HT1080 (cell line): Measurements from ENCODE around the gene KIAA1614. TPM values are rescaled to one million over a fixed set of nuclear protein-coding genes. Genes with fewer than 3 reads are reported as not detected.

ENCODE experiments used
- DNase-seq: peaks from one replicate; pipeline ENCODE4 v3.0.0-alpha.2; 2015; ENCODE audit warnings: low read depth
- total RNA-seq: library from RNA; depleted of rRNA; stranded (reverse); fragments of >200 nt; shearing (Covaris generic); gene quantifications from 2 replicates; pipeline ENCODE4 v1.2.3, GENCODE V29; 2014

The KIAA1614 gene
- total RNA-seq, 1 experiment from 2014 or later, result 0.11 TPM

- DNase-seq, result peak; percentile 17
Observed at GRCh38 chr1:180923021-180923841, 10.5 kb downstream of the KIAA1614 start.

GRCh38 chr1:180923887-180924286, 11.2 kb downstream of the KIAA1614 start:
- no peak for DNase-seq

GRCh38 chr1:180924939-180925338, 12.2 kb downstream of the KIAA1614 start:
- no peak for DNase-seq

GRCh38 chr1:180925471-180926051, 12.9 kb downstream of the KIAA1614 start:
- DNase-seq, result no peak

- DNase-seq, result no peak
Observed at GRCh38 chr1:180926164-180926981, 13.7 kb downstream of the KIAA1614 start.

- DNase-seq, result no peak
Observed at GRCh38 chr1:180927348-180927747, 14.7 kb downstream of the KIAA1614 start.

GRCh38 chr1:180927841-180928240, 15.1 kb downstream of the KIAA1614 start:
- no peak for DNase-seq

GRCh38 chr1:180928331-180929230, 15.9 kb downstream of the KIAA1614 start:
- no peak for DNase-seq

GRCh38 chr1:180929389-180929788, 16.7 kb downstream of the KIAA1614 start:
- no peak for DNase-seq

- DNase-seq, result no peak
Observed at GRCh38 chr1:180930687-180931086, 18.0 kb downstream of the KIAA1614 start.

- no peak for DNase-seq
Observed at GRCh38 chr1:180931529-180931928, 18.8 kb downstream of the KIAA1614 start.

GRCh38 chr1:180932378-180932777, 19.7 kb downstream of the KIAA1614 start:
- no peak for DNase-seq

GRCh38 chr1:180933141-180933540, 20.4 kb downstream of the KIAA1614 start:
- DNase-seq, result no peak

GRCh38 chr1:180934563-180934962, 21.9 kb downstream of the KIAA1614 start:
- no peak for DNase-seq

GRCh38 chr1:180935326-180936109, 22.8 kb downstream of the KIAA1614 start:
- DNase-seq, result no peak

GRCh38 chr1:180936110-180937011, 23.7 kb downstream of the KIAA1614 start:
- DNase-seq, result no peak

GRCh38 chr1:180937012-180937372, 24.3 kb downstream of the KIAA1614 start:
- DNase-seq, result no peak

GRCh38 chr1:180937624-180938225, 25.0 kb downstream of the KIAA1614 start:
- DNase-seq, result no peak
